SU-DHL-6 (cell line): ENCODE results near the gene SH3BGR.

ENCODE experiments used
- CTCF ChIP-seq: fragments of 200-600 bp; sonication (generic); IDR thresholded peaks from one replicate; pipeline ENCODE4 v1.5.1; 2017; ENCODE audit warnings: antibody characterized with exemption, mild to moderate bottlenecking, low read length, moderate library complexity; ENCODE audit not compliant: insufficient read depth, poor library complexity, severe bottlenecking
- EZH2phosphoT487 ChIP-seq: fragments of 200-600 bp; sonication (generic), shearing (Covaris generic); conservative IDR thresholded peaks from 2 replicates; pipeline ENCODE4 v1.6.1; 2018; ENCODE audit warnings: mild to moderate bottlenecking, antibody characterized with exemption, low read length, moderate library complexity, mixed read lengths

- TF ChIP-seq CTCF (no peak), EZH2phosphoT487 (no peak)
Measured at GRCh38 chr21:39434950-39435349, 16.8 kb upstream of the SH3BGR start.
